ENCODE data around the gene GALNT14. TPM values are rescaled to one million over a fixed set of nuclear protein-coding genes. Genes with fewer than 3 reads are reported as not detected.

Gene GALNT14
- total and polyA plus RNA-seq, 2 donors (not counting 1 experiment from before 2014, with no cell fraction given): 3.1 to 6.2 TPM

- Histone ChIP-seq H4K20me1 (ENCODE audit: control insufficient read depth, insufficient read depth, low read length, poor library complexity, severe bottlenecking) (no peaks in the 10 kb centered on the region), H3K4me3 (ENCODE audit: control extremely low read depth in 1 of 5, extremely low read depth in 1 of 5, insufficient read depth in 1 of 5, low read depth in 2 of 5, low read length in 4 of 5) (no peak overlapping the region), H3K9ac (ENCODE audit: low read length) (no peak overlapping the region), H3K4me2 (replicated peaks; ENCODE audit: low read depth, low read length, poor library complexity, severe bottlenecking) (no peak overlapping the region), H3K79me2 (ENCODE audit: control insufficient read depth, insufficient read depth, low read length) (no peaks in the 10 kb centered on the region), H3K36me3 (replicated peaks in 1 of 2; ENCODE audit: control extremely low read depth in 1 of 2, control insufficient read depth in 1 of 2, extremely low read depth in 1 of 2, insufficient read depth in 2 of 2, low read length in 1 of 2) (no peaks in the 10 kb centered on the region), H3K4me1 (ENCODE audit: control insufficient read depth in 2 of 2, insufficient read depth in 2 of 2, low read length in 2 of 2) (peaks cover 22 to 24% of the 10 kb centered on the region in 2 donors), H3K27ac (ENCODE audit: low read length in 2 of 2) (no peak overlapping the region), H3K27me3 (replicated peaks in 1 of 4; ENCODE audit: control extremely low read depth in 1 of 4, control insufficient read depth in 3 of 4, insufficient read depth in 4 of 4, low read length in 3 of 4) (no peaks in the 10 kb centered on the region), H3K9me3 (ENCODE audit: control extremely low read depth in 1 of 3, control insufficient read depth in 2 of 3, insufficient read depth in 1 of 3, low read length in 2 of 3) (no peaks in the 10 kb centered on the region), H2AFZ (ENCODE audit: insufficient read depth, low read depth, low read length, poor library complexity, severe bottlenecking) (no peak overlapping the region)
- no peak for DNase-seq
- POLR2A ChIA-PET: no interaction called here
- peaks cover 17% of the 10 kb centered on the region for H3K27me3 Mint-ChIP-seq
- TF ChIP-seq CTCF (IDR thresholded peaks at IDR 0.05): no peak
- no peak for TF ChIP-seq EZH2 (IDR thresholded peaks at IDR 0.05; ENCODE audit: borderline replicate concordance, insufficient read depth, low read depth, low read length, poor library complexity, severe bottlenecking)
- no peak overlapping the region for H3K4me3 Mint-ChIP-seq
- H3K9me3 Mint-ChIP-seq (ENCODE audit: insufficient read depth): no peaks in the 10 kb centered on the region
- WGBS (ENCODE audit: insufficient coverage): no CpG with 5 or more reads among the region's 1 CpG
- CTCF ChIA-PET: interaction anchor here (1.4 kb wide), 1 partner anchor 9 kb away, joined by 4 read pairs; no protein-coding TSS in a partner anchor
- no peak overlapping the region for H3K27ac Mint-ChIP-seq
- intact Hi-C loops (cut with micrococcal nuclease): no loop called here
- peaks cover 22% of the 10 kb centered on the region for H3K4me1 Mint-ChIP-seq
- ATAC-seq (ENCODE audit: low read depth): no peak
Measured at GRCh38 chr2:30869988-30870387, 268.3 kb downstream of the GALNT14 start.

- Histone ChIP-seq H4K20me1 (ENCODE audit: control insufficient read depth, insufficient read depth, low read length, poor library complexity, severe bottlenecking) (no peaks in the 10 kb centered on the region), H3K4me3 (ENCODE audit: control extremely low read depth in 1 of 5, extremely low read depth in 1 of 5, insufficient read depth in 1 of 5, low read depth in 2 of 5, low read length in 4 of 5) (no peak overlapping the region), H3K27ac (ENCODE audit: low read length in 2 of 2) (no peak overlapping the region), H3K36me3 (replicated peaks in 1 of 2; ENCODE audit: control extremely low read depth in 1 of 2, control insufficient read depth in 1 of 2, extremely low read depth in 1 of 2, insufficient read depth in 2 of 2, low read length in 1 of 2) (no peaks in the 10 kb centered on the region), H3K79me2 (ENCODE audit: control insufficient read depth, insufficient read depth, low read length) (no peaks in the 10 kb centered on the region), H2AFZ (ENCODE audit: insufficient read depth, low read depth, low read length, poor library complexity, severe bottlenecking) (no peak overlapping the region), H3K4me1 (ENCODE audit: control insufficient read depth in 2 of 2, insufficient read depth in 2 of 2, low read length in 2 of 2) (peaks cover 22 to 24% of the 10 kb centered on the region in 2 donors), H3K4me2 (replicated peaks; ENCODE audit: low read depth, low read length, poor library complexity, severe bottlenecking) (no peak overlapping the region), H3K9ac (ENCODE audit: low read length) (no peak overlapping the region), H3K9me3 (ENCODE audit: control extremely low read depth in 1 of 3, control insufficient read depth in 2 of 3, insufficient read depth in 1 of 3, low read length in 2 of 3) (no peaks in the 10 kb centered on the region), H3K27me3 (replicated peaks in 1 of 4; ENCODE audit: control extremely low read depth in 1 of 4, control insufficient read depth in 3 of 4, insufficient read depth in 4 of 4, low read length in 3 of 4) (no peaks in the 10 kb centered on the region)
- Mint-ChIP-seq H3K4me1 (peaks cover 22% of the 10 kb centered on the region), H3K27me3 (peaks cover 21% of the 10 kb centered on the region), H3K4me3 (peak overlapping the region; percentile 4), H3K9me3 (ENCODE audit: insufficient read depth) (no peaks in the 10 kb centered on the region), H3K27ac (no peak overlapping the region)
- CTCF ChIA-PET: interaction anchor here (1.6 kb wide), 1 partner anchor 12 kb away, joined by 4 read pairs; no protein-coding TSS in a partner anchor
- WGBS (ENCODE audit: insufficient coverage): no CpG with 5 or more reads among the region's 4 CpGs
- DNase-seq (no peak), ATAC-seq (ENCODE audit: low read depth) (peak; percentile 14)
- POLR2A ChIA-PET: no interaction called here
- TF ChIP-seq EZH2 (IDR thresholded peaks at IDR 0.05; ENCODE audit: borderline replicate concordance, insufficient read depth, low read depth, low read length, poor library complexity, severe bottlenecking): no peak
- no peak for TF ChIP-seq CTCF (IDR thresholded peaks at IDR 0.05)
- intact Hi-C loops (cut with micrococcal nuclease): no loop called here
Measured at GRCh38 chr2:30867385-30867784, 270.9 kb downstream of the GALNT14 start.

Data from B cell (primary cell).